Measurements from ENCODE around the gene COX4I2.

Gene COX4I2

DNA sequence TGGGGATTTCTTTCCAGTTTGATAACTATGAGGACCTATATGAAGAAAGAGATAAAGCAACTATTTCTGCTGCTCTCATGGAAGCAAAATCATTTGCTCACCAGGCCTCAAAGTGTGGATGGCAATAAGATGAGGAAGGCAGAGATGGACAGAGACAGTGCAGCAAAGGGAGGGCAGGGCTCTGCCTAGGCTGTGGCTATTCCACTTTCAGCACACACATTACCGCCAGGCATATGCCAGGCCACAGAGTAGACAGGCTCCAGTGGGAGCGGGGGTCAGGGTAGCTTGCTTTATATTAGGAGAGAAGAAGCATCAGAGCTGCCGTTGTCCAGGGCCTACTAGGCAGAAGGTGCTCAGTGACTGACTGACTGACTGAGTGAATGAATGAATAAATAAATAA, 44.1 kb downstream of the COX4I2 start:
- no peak overlapping the region for H3K4me3 ChIP-seq (ENCODE audit: low read depth, low read length)
- TF ChIP-seq, protein P1, sequence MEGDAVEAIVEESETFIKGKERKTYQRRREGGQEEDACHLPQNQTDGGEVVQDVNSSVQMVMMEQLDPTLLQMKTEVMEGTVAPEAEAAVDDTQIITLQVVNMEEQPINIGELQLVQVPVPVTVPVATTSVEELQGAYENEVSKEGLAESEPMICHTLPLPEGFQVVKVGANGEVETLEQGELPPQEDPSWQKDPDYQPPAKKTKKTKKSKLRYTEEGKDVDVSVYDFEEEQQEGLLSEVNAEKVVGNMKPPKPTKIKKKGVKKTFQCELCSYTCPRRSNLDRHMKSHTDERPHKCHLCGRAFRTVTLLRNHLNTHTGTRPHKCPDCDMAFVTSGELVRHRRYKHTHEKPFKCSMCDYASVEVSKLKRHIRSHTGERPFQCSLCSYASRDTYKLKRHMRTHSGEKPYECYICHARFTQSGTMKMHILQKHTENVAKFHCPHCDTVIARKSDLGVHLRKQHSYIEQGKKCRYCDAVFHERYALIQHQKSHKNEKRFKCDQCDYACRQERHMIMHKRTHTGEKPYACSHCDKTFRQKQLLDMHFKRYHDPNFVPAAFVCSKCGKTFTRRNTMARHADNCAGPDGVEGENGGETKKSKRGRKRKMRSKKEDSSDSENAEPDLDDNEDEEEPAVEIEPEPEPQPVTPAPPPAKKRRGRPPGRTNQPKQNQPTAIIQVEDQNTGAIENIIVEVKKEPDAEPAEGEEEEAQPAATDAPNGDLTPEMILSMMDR (IDR thresholded peaks at IDR 0.05; ENCODE audit: low read depth, low read length) = no peak

- TF ChIP-seq, protein P1 (IDR thresholded peaks at IDR 0.05; ENCODE audit: low read depth, low read length) = no peak
Observed at GRCh38 chr20:31682352-31682751, 44.6 kb downstream of the COX4I2 start.

GRCh38 chr20:31682927-31683326, 45.2 kb downstream of the COX4I2 start:
- TF ChIP-seq, protein P1 (IDR thresholded peaks at IDR 0.05; ENCODE audit: low read depth, low read length) = no peak
- H3K4me3 ChIP-seq (ENCODE audit: low read depth, low read length) = no peak overlapping the region

More at GRCh38 chr20:31682352-31682751, 44.6 kb downstream of the COX4I2 start:
- H3K4me3 ChIP-seq (ENCODE audit: low read depth, low read length) = no peak overlapping the region

- no peak overlapping the region for H3K4me3 ChIP-seq (ENCODE audit: low read depth, low read length)
- TF ChIP-seq, protein P1 (IDR thresholded peaks at IDR 0.05; ENCODE audit: low read depth, low read length) = no peak
Observed at GRCh38 chr20:31684153-31685015, 46.7 kb downstream of the COX4I2 start.

DNA sequence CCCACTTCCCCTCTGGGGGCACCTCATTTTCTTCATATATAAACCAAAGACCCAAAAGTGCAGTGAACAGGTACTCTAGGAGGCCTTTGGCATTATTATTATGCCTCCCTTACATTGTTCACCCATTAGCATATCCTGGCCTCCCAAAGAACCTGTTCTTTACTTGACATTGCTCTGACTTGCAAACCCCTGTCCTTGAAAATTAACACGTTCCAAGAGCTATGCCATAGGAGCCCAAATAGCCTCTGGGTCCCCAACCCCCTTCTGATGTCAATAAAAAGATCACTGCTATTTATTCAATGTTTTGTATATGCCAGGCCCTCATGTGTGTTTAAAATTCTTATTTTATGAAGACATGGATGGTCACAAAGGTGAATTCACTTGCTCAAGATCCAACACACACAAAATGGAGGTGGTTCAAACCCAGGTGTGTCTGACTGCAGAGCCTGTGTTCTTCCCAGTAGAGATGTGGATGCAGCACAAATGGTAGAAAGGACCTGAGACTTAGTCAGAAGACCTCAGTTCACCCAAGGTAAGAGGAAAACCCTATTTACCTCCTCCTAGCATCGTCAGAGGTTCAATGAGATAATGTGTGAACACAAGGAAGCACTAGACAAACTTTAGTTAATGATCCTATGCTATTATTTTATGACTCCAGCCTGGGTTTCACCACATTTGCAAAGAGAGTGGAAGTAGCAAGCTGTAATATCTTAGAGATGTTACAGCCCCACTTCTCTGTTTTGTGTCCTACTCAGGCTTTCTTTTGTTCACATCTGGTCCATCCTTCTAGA, 48.3 kb downstream of the COX4I2 start:
- TF ChIP-seq, protein P1 (IDR thresholded peaks at IDR 0.05; ENCODE audit: low read depth, low read length) = no peak
- H3K4me3 ChIP-seq (ENCODE audit: low read depth, low read length) = no peak overlapping the region

GRCh38 chr20:31687777-31688176, 50.1 kb downstream of the COX4I2 start:
- TF ChIP-seq, protein P1 (IDR thresholded peaks at IDR 0.05; ENCODE audit: low read depth, low read length) = no peak
- H3K4me3 ChIP-seq (ENCODE audit: low read depth, low read length) = no peak overlapping the region

- no peak overlapping the region for H3K4me3 ChIP-seq (ENCODE audit: low read depth, low read length)
- TF ChIP-seq, protein P1 (IDR thresholded peaks at IDR 0.05; ENCODE audit: low read depth, low read length) = no peak
Observed at GRCh38 chr20:31689141-31689540, 51.4 kb downstream of the COX4I2 start.

All from WI38 (cell line).